CD8-positive, alpha-beta memory T cell (primary cell): ENCODE results near the gene TTYH3. TPM values are rescaled to one million over a fixed set of nuclear protein-coding genes. Genes with fewer than 3 reads are reported as not detected.
A peak's percentile ranks its signal among the peaks of the same experiment; 100 is the strongest.

Experiments
- CTCF ChIA-PET: fragments of 350-600 bp; sonication (Branson Sonifier 250); formaldehyde crosslinking; loops from one replicate; lab custom pipeline; 2021; ENCODE audit warnings: antibody characterized with exemption; lab: Charles Lee
- POLR2A ChIA-PET: fragments of 350-600 bp; sonication (Branson Sonifier 250); formaldehyde crosslinking; loops from one replicate; lab custom pipeline; 2021; ENCODE audit warnings: antibody characterized with exemption; lab: Charles Lee
- DNase-seq, 5 donors: peaks; one replicate each; pipeline versions ENCODE4 v3.0.0 to v3.0.0-alpha.2; 2020 to 2022; ENCODE audit warnings: mixed read lengths in 1 of 5
- H3K27ac ChIP-seq: one replicate; pipeline ENCODE4 v1.7.0; 2013; ENCODE audit warnings: low read depth, mild to moderate bottlenecking, low read length, moderate library complexity
- H3K27me3 ChIP-seq: 2 replicates; pipeline ENCODE4 v1.7.0; 2013; ENCODE audit warnings: low read length, mild to moderate bottlenecking; ENCODE audit not compliant: insufficient read depth, poor library complexity, severe bottlenecking
- H3K36me3 ChIP-seq: 2 replicates; pipeline ENCODE4 v1.7.0; 2013; ENCODE audit warnings: mild to moderate bottlenecking, low read length, moderate library complexity; ENCODE audit not compliant: insufficient read depth
- H3K4me1 ChIP-seq: 2 replicates; pipeline ENCODE4 v1.7.0; 2013; ENCODE audit warnings: mild to moderate bottlenecking, low read length, moderate library complexity; ENCODE audit not compliant: insufficient read depth
- H3K4me3 ChIP-seq: 2 replicates; pipeline ENCODE4 v1.7.0; 2013; ENCODE audit warnings: mild to moderate bottlenecking, low read length
- H3K9me3 ChIP-seq: 2 replicates; pipeline ENCODE4 v1.7.0; 2013; ENCODE audit warnings: mild to moderate bottlenecking, low read length
- H3K27ac Mint-ChIP-seq, 8 donors: one replicate each; pipeline ENCODE4 v1.8.0; 2020 to 2021; ENCODE audit warnings: mixed read lengths in 8 of 8, mild to moderate bottlenecking in 6 of 8, inconsistent platforms in 3 of 8, moderate library complexity in 3 of 8
- H3K27me3 Mint-ChIP-seq, 2 donors: one replicate each; pipeline ENCODE4 v1.8.0; 2020 to 2021; ENCODE audit warnings: mixed read lengths in 2 of 2, mild to moderate bottlenecking in 1 of 2, moderate library complexity in 1 of 2
- H3K36me3 Mint-ChIP-seq, 3 donors: one replicate each; pipeline ENCODE4 v1.8.0; 2020 to 2021; ENCODE audit warnings: mixed read lengths in 3 of 3, inconsistent platforms in 1 of 3, mild to moderate bottlenecking in 1 of 3
- H3K4me1 Mint-ChIP-seq, 3 donors: one replicate each; pipeline ENCODE4 v1.8.0; 2020 to 2021; ENCODE audit warnings: mixed read lengths in 3 of 3, inconsistent platforms in 1 of 3, mild to moderate bottlenecking in 1 of 3
- H3K4me3 Mint-ChIP-seq, 7 donors: one replicate each; pipeline ENCODE4 v1.8.0; 2020 to 2021; ENCODE audit warnings: mixed read lengths in 7 of 7, mild to moderate bottlenecking in 6 of 7, moderate library complexity in 4 of 7, inconsistent platforms in 2 of 7
- H3K9me3 Mint-ChIP-seq, 5 donors: one replicate each; pipeline ENCODE4 v1.8.0; 2020 to 2022; ENCODE audit warnings: mixed read lengths in 5 of 5, mild to moderate bottlenecking in 3 of 5, moderate library complexity in 2 of 5, inconsistent platforms in 1 of 5
- polyA plus RNA-seq: library from polyadenylated mRNA; unstranded; fragments of 300-500 nt; fragmentation: Illumina TruSeq; gene quantifications from one replicate; pipeline ENCODE4 v1.2.3, GENCODE V29; 2021
- total RNA-seq, 2 experiments: library from RNA; stranded (reverse); gene quantifications; one replicate each; pipeline ENCODE4 v1.2.3, GENCODE V29; 2021

The TTYH3 gene
- total and polyA plus RNA-seq, 3 experiments from 2014 or later, result 2.1 to 22.2 (median 20.2) TPM

GRCh38 chr7:2649991-2650390 is 18.2 kb downstream of the TTYH3 start:
- Mint-ChIP-seq H3K9me3 (no peaks in the 10 kb centered on the region), H3K27me3 (peaks cover 0 to 2% of the 10 kb centered on the region in 2 donors), H3K4me1 (peaks cover 8 to 12% (median 8%) of the 10 kb centered on the region in 3 donors), H3K27ac (peak overlapping the region in 1 of 8 donors; percentile 27), H3K4me3 (no peak overlapping the region), H3K36me3 (peaks cover 0 to 3% (median 0%) of the 10 kb centered on the region in 3 donors)
- ChIA-PET CTCF (no interaction called here), POLR2A (no interaction called here)
- peaks cover 9% of the 10 kb centered on the region for H3K4me1 ChIP-seq
- DNase-seq, result no peak
- H3K27ac ChIP-seq, result no peak overlapping the region
- H3K27me3 ChIP-seq, result no peaks in the 10 kb centered on the region
- no peaks in the 10 kb centered on the region for H3K9me3 ChIP-seq
- H3K36me3 ChIP-seq, result no peaks in the 10 kb centered on the region
- no peak overlapping the region for H3K4me3 ChIP-seq

- Mint-ChIP-seq H3K36me3 (peaks cover 0 to 3% (median 0%) of the 10 kb centered on the region in 3 donors), H3K27me3 (peaks cover 0 to 2% of the 10 kb centered on the region in 2 donors), H3K4me1 (peaks cover 3 to 7% (median 3%) of the 10 kb centered on the region in 3 donors), H3K9me3 (no peaks in the 10 kb centered on the region), H3K4me3 (no peak overlapping the region), H3K27ac (peak overlapping the region in 2 of 8 donors; percentile 17 to 27)
- no peak for DNase-seq
- Histone ChIP-seq H3K4me1 (peaks cover 4% of the 10 kb centered on the region), H3K4me3 (no peak overlapping the region), H3K36me3 (no peaks in the 10 kb centered on the region), H3K9me3 (no peaks in the 10 kb centered on the region), H3K27ac (no peak overlapping the region), H3K27me3 (no peaks in the 10 kb centered on the region)
- CTCF ChIA-PET, result no interaction called here
- POLR2A ChIA-PET, result no interaction called here
These were observed 18.7 kb downstream of the TTYH3 start for GRCh38 chr7:2650451-2650850.

GRCh38 chr7:2651336-2651735 is 19.6 kb downstream of the TTYH3 start:
- DNase-seq, result no peak
- ChIA-PET POLR2A (no interaction called here), CTCF (no interaction called here)
- Mint-ChIP-seq H3K27me3 (peaks cover 0 to 2% of the 10 kb centered on the region in 2 donors), H3K4me1 (no peaks in the 10 kb centered on the region), H3K27ac (no peak overlapping the region), H3K36me3 (peaks cover 0 to 3% (median 0%) of the 10 kb centered on the region in 3 donors), H3K4me3 (no peak overlapping the region), H3K9me3 (no peaks in the 10 kb centered on the region)
- Histone ChIP-seq H3K9me3 (no peaks in the 10 kb centered on the region), H3K4me3 (no peak overlapping the region), H3K27ac (no peak overlapping the region), H3K4me1 (no peaks in the 10 kb centered on the region), H3K36me3 (no peaks in the 10 kb centered on the region), H3K27me3 (no peaks in the 10 kb centered on the region)

- Histone ChIP-seq H3K4me1 (no peaks in the 10 kb centered on the region), H3K9me3 (no peaks in the 10 kb centered on the region), H3K36me3 (no peaks in the 10 kb centered on the region), H3K4me3 (no peak overlapping the region), H3K27ac (no peak overlapping the region), H3K27me3 (no peaks in the 10 kb centered on the region)
- Mint-ChIP-seq H3K27me3 (peaks cover 0 to 2% of the 10 kb centered on the region in 2 donors), H3K4me3 (no peak overlapping the region), H3K4me1 (no peaks in the 10 kb centered on the region), H3K9me3 (no peaks in the 10 kb centered on the region), H3K27ac (no peak overlapping the region), H3K36me3 (peaks cover under 1 to 4% (median 2%) of the 10 kb centered on the region in 3 donors)
- ChIA-PET POLR2A (no interaction called here), CTCF (interaction anchor here (0.6 to 2.5 kb wide), 2 partner anchors 19 to 58 kb away, joined by 3 to 10 read pairs; no protein-coding TSS in a partner anchor)
- DNase-seq, result no peak
These were observed 20.3 kb downstream of the TTYH3 start for GRCh38 chr7:2651847-2652735.

GRCh38 chr7:2652736-2653060 is 20.9 kb downstream of the TTYH3 start:
- Histone ChIP-seq H3K36me3 (no peaks in the 10 kb centered on the region), H3K9me3 (no peaks in the 10 kb centered on the region), H3K27me3 (no peaks in the 10 kb centered on the region), H3K27ac (no peak overlapping the region), H3K4me3 (no peak overlapping the region), H3K4me1 (no peaks in the 10 kb centered on the region)
- CTCF ChIA-PET, result interaction anchor here (2.5 kb wide), 1 partner anchor 57 kb away, joined by 10 read pairs; no protein-coding TSS in a partner anchor
- Mint-ChIP-seq H3K4me1 (no peaks in the 10 kb centered on the region), H3K9me3 (no peaks in the 10 kb centered on the region), H3K27ac (peak overlapping the region in 1 of 8 donors; percentile 65), H3K27me3 (peaks cover 0 to 2% of the 10 kb centered on the region in 2 donors), H3K36me3 (peaks cover 3 to 8% (median 5%) of the 10 kb centered on the region in 3 donors), H3K4me3 (no peak overlapping the region)
- no peak for DNase-seq
- POLR2A ChIA-PET, result no interaction called here

- H3K4me1 Mint-ChIP-seq, result no peaks in the 10 kb centered on the region
- CTCF ChIA-PET, result interaction anchor here (1.2 to 2.5 kb wide), 3 partner anchors 11 to 56 kb away, joined by 3 to 10 read pairs (median 4); no protein-coding TSS in a partner anchor
- Histone ChIP-seq H3K36me3 (no peaks in the 10 kb centered on the region), H3K4me3 (no peak overlapping the region), H3K4me1 (no peaks in the 10 kb centered on the region), H3K9me3 (no peaks in the 10 kb centered on the region), H3K27me3 (no peaks in the 10 kb centered on the region), H3K27ac (no peak overlapping the region)
- H3K4me3 Mint-ChIP-seq, result no peak overlapping the region
- peaks cover 3 to 8% (median 5%) of the 10 kb centered on the region in 3 donors for H3K36me3 Mint-ChIP-seq
- peak overlapping the region in 1 of 8 donors; percentile 32 for H3K27ac Mint-ChIP-seq
- peaks cover 0 to 2% of the 10 kb centered on the region in 2 donors for H3K27me3 Mint-ChIP-seq
- DNase-seq, result no peak
- POLR2A ChIA-PET, result no interaction called here
- H3K9me3 Mint-ChIP-seq, result no peaks in the 10 kb centered on the region
These were observed 22.3 kb downstream of the TTYH3 start for GRCh38 chr7:2654059-2654458.

GRCh38 chr7:2655870-2656614 is 24.3 kb downstream of the TTYH3 start:
- H3K4me1 Mint-ChIP-seq, result no peaks in the 10 kb centered on the region
- H3K9me3 ChIP-seq, result no peaks in the 10 kb centered on the region
- H3K36me3 ChIP-seq, result no peaks in the 10 kb centered on the region
- H3K36me3 Mint-ChIP-seq, result peaks cover 3 to 5% (median 4%) of the 10 kb centered on the region in 3 donors
- H3K4me3 ChIP-seq, result no peak overlapping the region
- H3K27ac Mint-ChIP-seq, result peak overlapping the region in 1 of 8 donors; percentile 14
- DNase-seq, result no peak
- H3K9me3 Mint-ChIP-seq, result no peaks in the 10 kb centered on the region
- ChIA-PET CTCF (interaction anchor here (2.2 kb wide), 1 partner anchor 14 kb away, joined by 6 read pairs; no protein-coding TSS in a partner anchor), POLR2A (no interaction called here)
- H3K4me3 Mint-ChIP-seq, result no peak overlapping the region
- H3K27ac ChIP-seq, result no peak overlapping the region
- no peaks in the 10 kb centered on the region for H3K27me3 Mint-ChIP-seq
- H3K27me3 ChIP-seq, result no peaks in the 10 kb centered on the region
- H3K4me1 ChIP-seq, result no peaks in the 10 kb centered on the region
